ENCODE measurements around the gene NRG3.

NRG3 gene

DNA sequence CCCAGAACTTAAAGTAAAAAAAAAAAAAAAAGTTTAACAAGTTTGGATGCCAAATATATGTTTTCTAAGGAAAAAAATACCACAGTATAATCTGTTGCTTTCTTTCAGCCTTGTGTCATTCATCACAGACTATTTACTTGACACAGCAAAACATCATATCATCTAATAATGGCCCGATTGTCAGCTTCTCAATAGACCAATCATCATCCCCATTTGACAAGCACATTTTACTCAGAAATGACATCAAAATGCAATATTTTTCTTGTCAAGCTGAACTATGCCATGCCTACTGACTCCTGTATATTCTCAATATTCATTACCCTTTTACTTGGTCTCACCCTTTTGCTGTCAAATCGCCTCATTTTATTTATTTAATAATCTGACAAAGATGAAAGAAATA, 249.7 kb downstream of the NRG3 start:
- in situ Hi-C loops (cut with MboI; ENCODE audit: low pct_unique_long_range_greater_than_20kb, low sequenced_read_pairs, unreplicated experiment), result no loop called here
- no peak for DNase-seq (ENCODE audit: low spot score)
- TF ChIP-seq, protein P1, sequence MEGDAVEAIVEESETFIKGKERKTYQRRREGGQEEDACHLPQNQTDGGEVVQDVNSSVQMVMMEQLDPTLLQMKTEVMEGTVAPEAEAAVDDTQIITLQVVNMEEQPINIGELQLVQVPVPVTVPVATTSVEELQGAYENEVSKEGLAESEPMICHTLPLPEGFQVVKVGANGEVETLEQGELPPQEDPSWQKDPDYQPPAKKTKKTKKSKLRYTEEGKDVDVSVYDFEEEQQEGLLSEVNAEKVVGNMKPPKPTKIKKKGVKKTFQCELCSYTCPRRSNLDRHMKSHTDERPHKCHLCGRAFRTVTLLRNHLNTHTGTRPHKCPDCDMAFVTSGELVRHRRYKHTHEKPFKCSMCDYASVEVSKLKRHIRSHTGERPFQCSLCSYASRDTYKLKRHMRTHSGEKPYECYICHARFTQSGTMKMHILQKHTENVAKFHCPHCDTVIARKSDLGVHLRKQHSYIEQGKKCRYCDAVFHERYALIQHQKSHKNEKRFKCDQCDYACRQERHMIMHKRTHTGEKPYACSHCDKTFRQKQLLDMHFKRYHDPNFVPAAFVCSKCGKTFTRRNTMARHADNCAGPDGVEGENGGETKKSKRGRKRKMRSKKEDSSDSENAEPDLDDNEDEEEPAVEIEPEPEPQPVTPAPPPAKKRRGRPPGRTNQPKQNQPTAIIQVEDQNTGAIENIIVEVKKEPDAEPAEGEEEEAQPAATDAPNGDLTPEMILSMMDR (IDR thresholded peaks at IDR 0.05; ENCODE audit: extremely low read depth, insufficient read depth, missing control alignments), result no peak

DNA sequence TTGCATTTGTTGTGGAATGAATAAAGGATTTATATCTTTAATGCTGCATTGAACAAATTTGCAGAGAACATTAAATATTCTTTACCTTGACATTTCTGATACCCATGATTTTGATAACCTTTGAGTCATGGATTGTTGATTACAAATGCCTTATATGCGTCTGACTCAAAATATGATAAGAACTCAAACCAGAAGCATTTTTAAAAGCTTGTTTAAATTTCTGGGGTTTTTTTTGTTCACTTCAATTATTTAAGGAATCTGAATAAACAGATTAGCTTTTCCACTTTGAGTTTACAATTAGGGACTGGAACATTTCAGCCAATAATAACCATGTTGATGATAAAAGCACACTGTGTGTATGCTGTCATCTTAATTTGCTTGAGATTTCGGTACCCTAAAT, 253.5 kb downstream of the NRG3 start:
- DNase-seq (ENCODE audit: low spot score), result no peak
- TF ChIP-seq, protein P1 (IDR thresholded peaks at IDR 0.05; ENCODE audit: extremely low read depth, insufficient read depth, missing control alignments), result no peak
- in situ Hi-C loops (cut with MboI; ENCODE audit: low pct_unique_long_range_greater_than_20kb, low sequenced_read_pairs, unreplicated experiment), result no loop called here

DNA sequence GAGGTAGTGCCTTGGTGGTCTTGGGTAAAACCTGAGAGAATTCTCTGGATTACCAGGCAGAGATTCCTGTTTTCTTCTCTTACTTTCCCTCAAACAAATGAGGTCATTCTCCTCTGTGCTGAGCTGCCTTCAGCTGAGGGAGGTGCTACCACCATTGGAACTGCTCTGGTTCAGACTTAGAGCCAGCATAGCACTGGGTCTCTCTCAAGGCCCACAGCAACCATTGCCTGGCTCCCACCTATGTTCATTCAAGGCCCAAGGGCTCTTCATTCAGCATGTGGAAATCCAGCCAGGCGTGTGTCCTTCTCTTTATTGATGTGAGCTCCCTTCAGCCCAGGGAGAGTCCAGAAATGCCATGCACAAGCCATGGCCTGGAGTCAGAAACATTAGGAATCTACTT, 261.1 kb downstream of the NRG3 start:
- TF ChIP-seq, protein P1 (IDR thresholded peaks at IDR 0.05; ENCODE audit: extremely low read depth, insufficient read depth, missing control alignments), result no peak
- in situ Hi-C loops (cut with MboI; ENCODE audit: low pct_unique_long_range_greater_than_20kb, low sequenced_read_pairs, unreplicated experiment), result no loop called here
- DNase-seq (ENCODE audit: low spot score), result no peak

DNA sequence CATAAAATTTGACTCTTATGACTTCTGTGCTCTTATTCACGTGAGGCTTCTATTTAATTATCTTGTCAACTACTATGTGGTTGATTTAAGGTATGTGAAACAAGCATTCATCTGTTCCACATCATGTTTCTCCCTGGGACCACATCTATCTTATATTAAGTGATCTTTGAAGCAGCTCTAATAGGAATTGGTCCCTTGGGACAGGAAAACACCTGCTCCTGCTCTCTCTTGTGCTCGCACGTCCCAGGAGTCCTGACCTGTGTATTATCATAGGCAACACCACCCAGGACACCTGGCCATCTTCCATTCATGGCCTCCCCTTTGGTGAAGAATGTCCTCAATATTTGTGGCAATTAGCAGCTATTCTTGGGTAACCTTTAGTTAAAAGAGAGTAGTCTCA, 269.2 kb downstream of the NRG3 start:
- TF ChIP-seq, protein P1 (IDR thresholded peaks at IDR 0.05; ENCODE audit: extremely low read depth, insufficient read depth, missing control alignments), result no peak
- no peak for DNase-seq (ENCODE audit: low spot score)
- in situ Hi-C loops (cut with MboI; ENCODE audit: low pct_unique_long_range_greater_than_20kb, low sequenced_read_pairs, unreplicated experiment), result no loop called here

DNA sequence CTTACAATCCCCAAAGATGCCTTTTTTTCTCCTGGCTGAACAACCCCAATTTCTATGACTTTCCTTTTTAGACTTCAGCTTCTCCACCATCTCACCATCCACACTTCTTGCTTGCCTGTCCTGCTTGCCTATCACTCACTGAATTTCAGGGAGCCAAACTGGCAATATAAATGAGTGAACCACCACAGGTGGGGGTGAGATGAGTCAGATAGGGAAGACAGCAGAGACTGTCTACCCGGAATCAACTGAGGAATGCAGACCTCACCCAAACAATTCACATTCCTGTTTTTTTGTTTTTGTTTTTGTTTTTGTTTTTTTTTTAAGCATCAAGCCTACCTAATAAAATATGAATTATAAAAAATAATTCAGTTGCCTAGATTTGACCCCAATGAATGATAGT, 273.8 kb downstream of the NRG3 start:
- TF ChIP-seq, protein P1 (IDR thresholded peaks at IDR 0.05; ENCODE audit: extremely low read depth, insufficient read depth, missing control alignments), result no peak
- in situ Hi-C loops (cut with MboI; ENCODE audit: low pct_unique_long_range_greater_than_20kb, low sequenced_read_pairs, unreplicated experiment), result no loop called here
- no peak for DNase-seq (ENCODE audit: low spot score)

DNA sequence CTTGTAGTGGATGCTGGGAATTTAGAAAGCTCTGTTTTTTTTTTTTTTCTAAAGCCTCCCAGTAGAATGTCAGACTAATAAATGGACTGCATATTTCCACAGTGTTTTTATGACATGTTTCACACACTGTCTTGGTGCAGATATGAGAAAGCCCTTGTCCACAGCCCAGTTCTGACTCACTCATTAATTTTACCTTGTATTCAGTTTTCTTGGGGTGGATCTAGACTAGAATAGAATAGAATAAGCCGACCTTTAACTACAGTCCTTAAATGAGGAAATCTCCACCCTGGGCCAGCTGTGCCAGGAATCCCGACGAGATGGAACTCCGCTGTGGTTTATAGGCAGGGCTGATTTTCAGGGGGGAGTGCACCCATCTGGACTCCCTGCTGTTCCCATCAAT, 274.7 kb downstream of the NRG3 start:
- no peak for DNase-seq (ENCODE audit: low spot score)
- in situ Hi-C loops (cut with MboI; ENCODE audit: low pct_unique_long_range_greater_than_20kb, low sequenced_read_pairs, unreplicated experiment), result no loop called here
- TF ChIP-seq, protein P1 (IDR thresholded peaks at IDR 0.05; ENCODE audit: extremely low read depth, insufficient read depth, missing control alignments), result no peak

Data from GM13977 (cell line).